Bronchial epithelial cell (primary cell): ENCODE results near the gene ANKRD52. TPM values are rescaled to one million over a fixed set of nuclear protein-coding genes. Genes with fewer than 3 reads are reported as not detected.

ENCODE experiments used
- DNase-seq: peaks from one replicate; pipeline ENCODE4 v3.0.0-alpha.2; 2010; ENCODE audit warnings: low read depth
- FAIRE-seq: peaks from 2 replicates; lab custom pipeline; 2011; peaks lifted over from hg19 to GRCh38; lab: Jason Lieb, UNC
- H3K27me3 ChIP-seq: 2 replicates; pipeline ENCODE4 v1.5.1; 2011; ENCODE audit warnings: low read length; ENCODE audit not compliant: control insufficient read depth, insufficient read depth
- H3K36me3 ChIP-seq: 2 replicates; pipeline ENCODE4 v1.5.1; 2011; ENCODE audit warnings: low read length; ENCODE audit not compliant: control insufficient read depth, insufficient read depth
- H3K4me3 ChIP-seq: 2 replicates; pipeline ENCODE4 v1.5.1; 2011; ENCODE audit warnings: mild to moderate bottlenecking, low read depth, low read length, control low read depth
- CTCF ChIP-seq: IDR thresholded peaks from 2 replicates; pipeline ENCODE4 v1.5.1; 2011; ENCODE audit warnings: mild to moderate bottlenecking, moderate library complexity, low read length, control low read depth, inconsistent platforms; ENCODE audit not compliant: insufficient read depth, severe bottlenecking
- total RNA-seq: library from RNA; depleted of rRNA; stranded (reverse); fragments of >200 nt; gene quantifications from 2 replicates; pipeline ENCODE4 v1.2.1, GENCODE V29; 2014

Gene ANKRD52
- total RNA-seq, 1 donor from 2014 or later, result 6.8 TPM

- Histone ChIP-seq H3K27me3 (no peaks in the 10 kb centered on the region), H3K36me3 (peaks cover 37% of the 10 kb centered on the region), H3K4me3 (no peak overlapping the region)
- DNase-seq, result no peak
- no peak for TF ChIP-seq CTCF
- FAIRE-seq, result no peak
Measured at GRCh38 chr12:56242986-56243385, 15.2 kb downstream of the ANKRD52 start.

DNA sequence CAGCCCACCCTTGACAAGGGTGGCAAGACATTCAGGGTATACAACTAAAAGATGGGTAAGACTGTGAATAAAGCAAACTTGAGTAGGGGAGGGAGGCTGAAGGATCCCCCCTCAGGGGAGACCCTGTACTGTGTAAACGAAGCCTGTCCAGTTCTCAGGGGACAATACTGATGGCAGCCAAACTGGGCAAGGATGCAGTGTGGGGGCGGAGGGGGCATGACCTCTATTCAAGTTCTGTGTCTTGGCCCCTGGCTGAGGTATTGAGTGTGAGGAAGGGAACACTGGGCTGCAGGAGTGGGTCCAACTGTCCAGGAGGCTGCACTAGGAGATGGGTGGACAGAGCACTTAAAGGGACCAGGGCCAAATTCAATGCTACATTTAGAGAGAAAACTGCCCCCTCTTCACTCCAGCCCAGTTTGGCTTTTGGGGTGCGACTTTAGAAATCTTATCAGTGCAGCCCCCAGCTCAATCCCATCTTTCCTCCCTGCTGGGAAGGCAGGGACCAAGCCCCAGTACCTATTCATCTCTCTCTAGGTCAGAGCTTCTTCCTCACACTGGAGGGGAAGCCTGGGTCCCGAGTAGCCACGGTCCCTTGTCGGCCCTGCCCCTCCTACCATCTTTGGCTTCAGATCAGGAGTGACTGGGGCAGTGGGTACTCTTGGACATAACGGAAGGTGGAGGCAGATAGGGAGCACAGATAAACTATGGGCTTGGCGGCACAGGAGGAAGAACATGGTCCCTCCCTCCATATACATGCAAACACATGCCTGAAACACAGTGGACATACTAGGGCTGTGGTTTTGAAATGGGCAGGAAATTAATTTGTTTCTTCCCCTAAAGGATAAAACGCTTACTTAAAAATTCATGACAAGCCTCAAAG lies 16.5 kb downstream of the ANKRD52 start:
- Histone ChIP-seq H3K4me3 (no peak overlapping the region), H3K36me3 (peaks cover 30% of the 10 kb centered on the region), H3K27me3 (no peaks in the 10 kb centered on the region)
- no peak for TF ChIP-seq CTCF
- DNase-seq (no peak), FAIRE-seq (no peak)

DNA sequence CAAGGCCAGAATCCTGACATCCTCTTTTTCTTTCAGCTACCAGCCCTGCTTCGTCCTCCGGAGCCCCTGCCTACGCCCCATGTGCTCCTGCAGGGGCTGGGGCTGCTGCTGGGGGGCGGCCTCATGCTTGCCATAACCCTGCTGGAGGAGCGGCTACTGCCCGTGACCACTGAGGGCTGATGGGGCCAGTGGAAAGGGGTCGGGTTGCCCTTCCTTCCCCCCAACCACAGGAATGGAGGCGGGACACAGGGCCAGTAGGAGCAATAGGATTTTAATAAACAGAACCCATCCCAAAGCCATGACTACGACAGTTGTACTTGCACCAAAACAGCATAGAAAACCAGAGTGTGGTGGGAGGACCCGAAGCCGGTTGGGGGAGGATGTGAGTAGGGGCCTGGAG lies 20.6 kb downstream of the ANKRD52 start:
- no peak for FAIRE-seq
- H3K27me3 ChIP-seq, result no peaks in the 10 kb centered on the region
- no peak for TF ChIP-seq CTCF
- no peak overlapping the region for H3K4me3 ChIP-seq
- DNase-seq, result no peak
- peaks cover 7% of the 10 kb centered on the region for H3K36me3 ChIP-seq

DNA sequence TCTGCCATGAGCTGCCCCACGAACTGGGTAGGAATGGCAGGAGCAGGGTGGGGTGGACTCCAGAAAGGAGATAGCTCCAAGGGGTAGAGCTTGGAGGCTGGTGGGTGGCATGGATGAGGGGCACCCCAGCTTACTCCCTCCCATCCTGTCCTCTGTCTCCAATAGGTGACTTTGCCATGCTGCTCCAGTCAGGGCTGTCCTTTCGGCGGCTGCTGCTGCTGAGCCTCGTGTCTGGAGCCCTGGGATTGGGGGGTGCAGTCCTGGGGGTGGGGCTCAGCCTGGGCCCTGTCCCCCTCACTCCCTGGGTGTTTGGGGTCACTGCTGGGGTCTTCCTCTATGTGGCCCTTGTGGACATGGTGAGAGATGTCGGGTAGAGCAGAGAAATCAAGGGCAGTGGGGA lies 21.2 kb downstream of the ANKRD52 start:
- TF ChIP-seq CTCF, result no peak
- no peak overlapping the region for H3K4me3 ChIP-seq
- DNase-seq (no peak), FAIRE-seq (no peak)
- no peaks in the 10 kb centered on the region for H3K27me3 ChIP-seq
- H3K36me3 ChIP-seq, result peaks cover 7% of the 10 kb centered on the region

DNA sequence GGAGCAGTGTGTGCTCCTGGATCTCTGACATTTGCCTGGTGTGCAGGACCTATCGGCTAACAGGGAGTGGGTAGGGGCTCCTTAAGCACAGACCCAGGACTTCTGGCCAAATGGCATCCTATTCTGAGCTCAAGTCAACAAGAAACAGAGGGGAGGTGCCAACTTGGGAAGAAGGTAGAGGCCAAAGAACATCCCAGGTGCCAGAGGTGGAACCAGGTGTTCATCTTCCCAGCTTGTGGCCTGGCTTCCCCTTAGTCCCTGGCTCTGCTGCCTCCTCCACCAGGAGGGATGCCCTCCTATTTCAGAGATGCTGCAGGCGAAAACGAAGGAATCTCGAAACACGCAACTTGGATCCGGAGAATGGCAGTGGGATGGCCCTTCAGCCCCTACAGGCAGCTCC lies 22.1 kb downstream of the ANKRD52 start:
- no peak overlapping the region for H3K4me3 ChIP-seq
- TF ChIP-seq CTCF, result no peak
- DNase-seq, result no peak

More for the DNA sequence above, 22.1 kb downstream of the ANKRD52 start:
- Histone ChIP-seq H3K27me3 (no peaks in the 10 kb centered on the region), H3K36me3 (peaks cover 1% of the 10 kb centered on the region)
- no peak for FAIRE-seq
